ENCODE measurements around the gene OR51F2.

The OR51F2 gene

GRCh38 chr11:4809246-4809645 lies 11.9 kb upstream of the OR51F2 start:
- no peak for DNase-seq (ENCODE audit: low read depth, low spot score)
- H3K4me3 ChIP-seq (ENCODE audit: low read depth, low read length), result no peak overlapping the region
- in situ Hi-C loops (cut with HindIII; ENCODE audit: low sequenced_read_pairs), result no loop called here
- no peak for TF ChIP-seq CTCF (IDR thresholded peaks at IDR 0.05; ENCODE audit: low read depth, low read length)

- in situ Hi-C loops (cut with HindIII; ENCODE audit: low sequenced_read_pairs), result no loop called here
- no peak for TF ChIP-seq CTCF (IDR thresholded peaks at IDR 0.05; ENCODE audit: low read depth, low read length)
- no peak for DNase-seq (ENCODE audit: low read depth, low spot score)
- no peak overlapping the region for H3K4me3 ChIP-seq (ENCODE audit: low read depth, low read length)
These were observed 4.0 kb downstream of the OR51F2 start for GRCh38 chr11:4825132-4825531.

- H3K4me3 ChIP-seq (ENCODE audit: low read depth, low read length), result no peak overlapping the region
- in situ Hi-C loops (cut with HindIII; ENCODE audit: low sequenced_read_pairs), result no loop called here
- DNase-seq (ENCODE audit: low read depth, low spot score), result peak; percentile 18
- peak; percentile 28 for TF ChIP-seq CTCF (IDR thresholded peaks at IDR 0.05; ENCODE audit: low read depth, low read length)
These were observed 5.3 kb downstream of the OR51F2 start for GRCh38 chr11:4826425-4826824.

- DNase-seq (ENCODE audit: low read depth, low spot score), result no peak
- H3K4me3 ChIP-seq (ENCODE audit: low read depth, low read length), result no peak overlapping the region
- no peak for TF ChIP-seq CTCF (IDR thresholded peaks at IDR 0.05; ENCODE audit: low read depth, low read length)
- in situ Hi-C loops (cut with HindIII; ENCODE audit: low sequenced_read_pairs), result no loop called here
These were observed 9.2 kb downstream of the OR51F2 start for GRCh38 chr11:4830346-4830745.

GRCh38 chr11:4830909-4831308 lies 9.8 kb downstream of the OR51F2 start:
- in situ Hi-C loops (cut with HindIII; ENCODE audit: low sequenced_read_pairs), result no loop called here
- no peak for TF ChIP-seq CTCF (IDR thresholded peaks at IDR 0.05; ENCODE audit: low read depth, low read length)
- no peak overlapping the region for H3K4me3 ChIP-seq (ENCODE audit: low read depth, low read length)
- no peak for DNase-seq (ENCODE audit: low read depth, low spot score)

- in situ Hi-C loops (cut with HindIII; ENCODE audit: low sequenced_read_pairs), result no loop called here
- no peak for DNase-seq (ENCODE audit: low read depth, low spot score)
- H3K4me3 ChIP-seq (ENCODE audit: low read depth, low read length), result no peak overlapping the region
These were observed 18.9 kb downstream of the OR51F2 start for GRCh38 chr11:4839851-4840549.

More at GRCh38 chr11:4839851-4840549, 18.9 kb downstream of the OR51F2 start:
- TF ChIP-seq CTCF (IDR thresholded peaks at IDR 0.05; ENCODE audit: low read depth, low read length), result no peak
